Esophagus squamous epithelium (tissue), 5 donors: ENCODE measurements around the gene RC3H1. TPM values are rescaled to one million over a fixed set of nuclear protein-coding genes. Genes with fewer than 3 reads are reported as not detected.
"Not testable (repeated sequence)": the region's sequence is repeated elsewhere in the genome, so short reads cannot be mapped to it uniquely, and the experiment has no call there.

Source experiments
- DNase-seq: peaks from one replicate; lab custom pipeline; 2025; lab: John Stamatoyannopoulos, UW
- H3K27ac ChIP-seq, 4 donors: fragments of 200-600 bp; sonication (generic); one replicate each; pipeline ENCODE4 v1.5.1; 2016 to 2019; ENCODE audit warnings: mild to moderate bottlenecking in 1 of 4
- H3K27me3 ChIP-seq, 4 donors: fragments of 200-600 bp; sonication (generic); 1 replicate in 3 of 4; 2 replicates in 1 of 4; pipeline versions ENCODE4 v1.5.1 to v1.6.0; 2017 to 2021; ENCODE audit warnings: antibody characterized with exemption in 1 of 4
- H3K36me3 ChIP-seq, 3 donors: fragments of 200-600 bp; sonication (generic); one replicate each; pipeline ENCODE4 v1.5.1; 2016 to 2019
- H3K4me1 ChIP-seq, 3 donors: fragments of 200-600 bp; sonication (generic); one replicate each; pipeline ENCODE4 v1.5.1; 2017 to 2019
- H3K4me3 ChIP-seq, 4 donors: fragments of 200-600 bp; sonication (generic); 1 replicate in 3 of 4; 2 replicates in 1 of 4; pipeline ENCODE4 v1.5.1; 2016 to 2019; ENCODE audit warnings: mild to moderate bottlenecking in 2 of 4, moderate library complexity in 1 of 4
- H3K9me3 ChIP-seq, 3 donors: fragments of 200-600 bp; sonication (generic); one replicate each; pipeline ENCODE4 v1.5.1; 2016 to 2019
- POLR2A ChIP-seq, 4 donors: fragments of 450-650 bp; IDR thresholded peaks; one replicate each; pipeline ENCODE4 v1.6.1; 2017; ENCODE audit warnings: antibody characterized with exemption in 4 of 4, mild to moderate bottlenecking in 4 of 4, moderate library complexity in 3 of 4
- WGBS, 2 donors: methylation state at CpG; one replicate each; pipeline ENCODE4 v1.1.5; 2018; 5-methylcytosine and 5-hydroxymethylcytosine counted together
- intact Hi-C: fragments of 100-400 bp; cut with DNase I; formaldehyde crosslinking; loops from one replicate; pipeline ENCODE4 v1.15.0; 2022
- total RNA-seq, 4 donors: library from RNA; depleted of rRNA; stranded (reverse); fragments of >200 nt; gene quantifications; one replicate each; pipeline ENCODE4 v1.1.0, GENCODE V29; 2016
- TF ChIP-seq, protein P1 (sequence below), 6 experiments: fragments of 450-650 bp in 4 of 6; fragments of 200-600 bp in 2 of 6; sonication (generic) in 2 of 6; IDR thresholded peaks; one replicate each; pipeline ENCODE4 v1.5.1; 2016 to 2019; ENCODE audit warnings: antibody characterized with exemption in 6 of 6, mild to moderate bottlenecking in 4 of 6, moderate library complexity in 4 of 6
- donor health status: DM: yes; HTN: yes; CAD: no.

The RC3H1 gene
- total RNA-seq, 4 donors from 2014 or later: 19.6 to 31.9 (median 28.0) TPM

DNA sequence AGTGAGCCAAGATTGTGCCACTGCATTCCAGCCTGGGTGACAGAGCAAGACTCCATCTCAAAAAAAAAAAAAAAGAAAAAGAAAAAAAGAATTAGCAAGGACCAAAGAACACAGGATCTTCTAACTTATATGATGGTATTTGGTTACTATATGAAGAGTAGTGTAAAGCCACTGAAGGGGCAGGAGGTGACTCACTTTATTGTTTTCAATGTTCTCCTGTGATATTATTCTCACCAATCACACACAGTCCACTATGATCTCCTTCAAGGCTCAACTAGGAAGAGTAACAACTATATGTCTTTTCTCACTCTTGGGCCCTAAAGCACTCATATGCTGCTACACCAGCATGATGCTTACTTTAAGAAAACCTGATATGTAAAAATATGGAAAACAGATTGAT lies 26.7 kb downstream of the RC3H1 start:
- H3K4me1 ChIP-seq: peaks cover 0 to 24% (median 15%) of the 10 kb centered on the region in 3 donors
- H3K4me3 ChIP-seq: no peak overlapping the region
- DNase-seq: no peak
- H3K27me3 ChIP-seq: no peaks in the 10 kb centered on the region
- no peak overlapping the region for H3K27ac ChIP-seq
- TF ChIP-seq, protein P1, sequence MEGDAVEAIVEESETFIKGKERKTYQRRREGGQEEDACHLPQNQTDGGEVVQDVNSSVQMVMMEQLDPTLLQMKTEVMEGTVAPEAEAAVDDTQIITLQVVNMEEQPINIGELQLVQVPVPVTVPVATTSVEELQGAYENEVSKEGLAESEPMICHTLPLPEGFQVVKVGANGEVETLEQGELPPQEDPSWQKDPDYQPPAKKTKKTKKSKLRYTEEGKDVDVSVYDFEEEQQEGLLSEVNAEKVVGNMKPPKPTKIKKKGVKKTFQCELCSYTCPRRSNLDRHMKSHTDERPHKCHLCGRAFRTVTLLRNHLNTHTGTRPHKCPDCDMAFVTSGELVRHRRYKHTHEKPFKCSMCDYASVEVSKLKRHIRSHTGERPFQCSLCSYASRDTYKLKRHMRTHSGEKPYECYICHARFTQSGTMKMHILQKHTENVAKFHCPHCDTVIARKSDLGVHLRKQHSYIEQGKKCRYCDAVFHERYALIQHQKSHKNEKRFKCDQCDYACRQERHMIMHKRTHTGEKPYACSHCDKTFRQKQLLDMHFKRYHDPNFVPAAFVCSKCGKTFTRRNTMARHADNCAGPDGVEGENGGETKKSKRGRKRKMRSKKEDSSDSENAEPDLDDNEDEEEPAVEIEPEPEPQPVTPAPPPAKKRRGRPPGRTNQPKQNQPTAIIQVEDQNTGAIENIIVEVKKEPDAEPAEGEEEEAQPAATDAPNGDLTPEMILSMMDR (IDR thresholded peaks at IDR 0.05): no peak
- TF ChIP-seq POLR2A (IDR thresholded peaks at IDR 0.05): no peak
- no peaks in the 10 kb centered on the region for H3K9me3 ChIP-seq
- intact Hi-C loops: no loop called here
- peaks cover 0 to 71% (median 6%) of the 10 kb centered on the region in 3 donors for H3K36me3 ChIP-seq

DNA sequence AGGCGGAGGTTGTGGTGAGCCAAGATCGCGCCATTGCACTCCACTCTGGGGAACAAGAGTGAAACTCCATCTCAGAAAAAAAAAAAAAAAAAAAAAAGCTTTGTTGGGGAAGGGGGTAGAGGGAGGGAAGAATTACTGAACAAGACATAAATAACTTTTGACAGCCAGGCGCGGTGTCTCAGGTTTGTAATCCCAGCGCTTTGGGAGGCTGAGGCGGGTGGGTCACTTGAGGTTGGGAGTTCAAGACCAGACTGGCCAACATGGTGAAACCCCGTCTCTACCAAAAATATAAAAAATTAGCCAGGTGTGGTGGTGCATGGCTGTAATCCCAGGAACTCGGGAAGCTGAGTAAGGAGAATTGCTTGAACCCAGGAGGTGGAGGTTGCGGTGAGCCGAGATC lies 28.2 kb downstream of the RC3H1 start:
- H3K9me3 ChIP-seq, H3K27ac ChIP-seq, H3K4me3 ChIP-seq, intact Hi-C loops, DNase-seq, H3K27me3 ChIP-seq: not testable (repeated sequence)
- Histone ChIP-seq H3K36me3 (peaks cover 0 to 80% (median 10%) of the 10 kb centered on the region in 3 donors), H3K4me1 (peaks cover 0 to 20% (median 15%) of the 10 kb centered on the region in 3 donors)
- WGBS, 2 donors: 94 to 97% methylated on average over 8 to 10 of the region's 11 CpGs

DNA sequence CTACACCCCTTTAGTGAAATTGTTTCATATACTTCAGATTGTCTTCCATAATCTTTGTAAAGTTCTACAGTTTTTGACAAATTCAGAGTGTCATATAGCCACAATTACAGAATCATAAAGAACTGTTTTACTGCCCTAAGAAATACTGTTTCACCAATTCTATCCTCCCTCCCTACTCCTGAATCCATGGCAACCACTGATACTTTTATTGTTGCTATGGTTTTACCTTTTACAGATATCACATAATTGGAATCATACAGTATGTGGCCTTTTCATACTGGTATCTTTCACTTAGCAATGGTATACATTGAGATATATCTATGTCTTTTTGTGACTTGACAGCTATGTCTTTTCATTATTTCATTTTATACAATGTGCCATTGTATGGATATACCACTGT lies 34.1 kb downstream of the RC3H1 start:
- H3K36me3 ChIP-seq: peaks cover 0 to 90% (median 16%) of the 10 kb centered on the region in 3 donors
- no peaks in the 10 kb centered on the region for H3K4me1 ChIP-seq
- no peaks in the 10 kb centered on the region for H3K27me3 ChIP-seq
- no peak overlapping the region for H3K4me3 ChIP-seq
- no peak for TF ChIP-seq POLR2A (IDR thresholded peaks at IDR 0.05)
- TF ChIP-seq, protein P1 (IDR thresholded peaks at IDR 0.05): no peak
- H3K27ac ChIP-seq: no peak overlapping the region
- DNase-seq: no peak
- no peaks in the 10 kb centered on the region for H3K9me3 ChIP-seq
- intact Hi-C loops: no loop called here

DNA sequence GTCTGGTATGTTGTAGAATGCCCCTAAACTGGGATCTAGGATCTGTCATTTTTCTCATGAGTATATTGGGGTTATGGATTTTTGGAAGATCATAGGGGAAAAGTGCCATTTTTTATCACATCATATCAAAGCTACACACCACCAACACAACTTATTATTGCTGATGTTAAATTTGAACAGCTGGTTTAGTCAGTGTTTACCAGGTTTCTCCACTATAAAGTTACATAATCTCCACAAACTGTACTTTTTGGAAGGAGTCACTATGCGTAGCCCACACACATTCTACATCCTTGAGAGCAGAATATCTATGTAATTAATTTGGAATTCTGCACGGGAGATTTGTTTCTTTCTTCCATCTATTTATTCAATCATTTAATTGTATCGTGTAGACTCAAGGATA lies 35.2 kb downstream of the RC3H1 start:
- Histone ChIP-seq H3K4me3 (no peak overlapping the region), H3K27me3 (no peaks in the 10 kb centered on the region), H3K27ac (no peak overlapping the region), H3K36me3 (peaks cover 0 to 92% (median 20%) of the 10 kb centered on the region in 3 donors), H3K9me3 (no peaks in the 10 kb centered on the region), H3K4me1 (no peaks in the 10 kb centered on the region)
- no peak for DNase-seq
- WGBS, 2 donors: 77 to 88% methylated on average over 3 of the region's 3 CpGs
- intact Hi-C loops: no loop called here
- no peak for TF ChIP-seq POLR2A (IDR thresholded peaks at IDR 0.05)
- TF ChIP-seq, protein P1 (IDR thresholded peaks at IDR 0.05): no peak

DNA sequence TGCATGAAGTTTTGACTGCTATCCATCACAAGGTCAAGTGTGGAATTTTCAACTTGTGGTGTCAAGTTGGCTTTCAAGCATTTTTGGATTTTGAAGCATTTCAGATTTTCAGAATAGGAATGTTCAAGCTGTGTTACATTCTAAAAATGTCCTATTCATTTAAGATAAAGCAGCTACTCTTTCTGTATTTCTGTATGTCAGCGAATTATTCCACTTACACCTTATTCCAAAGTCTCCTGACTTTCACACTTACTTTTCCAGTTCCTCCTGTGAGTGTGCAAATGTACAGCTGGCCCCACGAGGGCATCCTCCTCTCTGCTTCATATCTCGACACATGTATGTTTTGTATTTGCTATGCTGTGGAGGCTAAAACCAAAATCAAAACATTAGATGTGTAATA lies 51.9 kb downstream of the RC3H1 start:
- Histone ChIP-seq H3K9me3 (no peaks in the 10 kb centered on the region), H3K4me3 (no peak overlapping the region), H3K27me3 (no peaks in the 10 kb centered on the region), H3K36me3 (peaks cover 0 to 100% (median 33%) of the 10 kb centered on the region in 3 donors), H3K4me1 (no peaks in the 10 kb centered on the region), H3K27ac (no peak overlapping the region)
- DNase-seq: no peak
- no peak for TF ChIP-seq POLR2A (IDR thresholded peaks at IDR 0.05)
- TF ChIP-seq, protein P1 (IDR thresholded peaks at IDR 0.05): no peak
- 87 to 88% methylated on average over 3 of the region's 3 CpGs for WGBS, 2 donors
- intact Hi-C loops: no loop called here

DNA sequence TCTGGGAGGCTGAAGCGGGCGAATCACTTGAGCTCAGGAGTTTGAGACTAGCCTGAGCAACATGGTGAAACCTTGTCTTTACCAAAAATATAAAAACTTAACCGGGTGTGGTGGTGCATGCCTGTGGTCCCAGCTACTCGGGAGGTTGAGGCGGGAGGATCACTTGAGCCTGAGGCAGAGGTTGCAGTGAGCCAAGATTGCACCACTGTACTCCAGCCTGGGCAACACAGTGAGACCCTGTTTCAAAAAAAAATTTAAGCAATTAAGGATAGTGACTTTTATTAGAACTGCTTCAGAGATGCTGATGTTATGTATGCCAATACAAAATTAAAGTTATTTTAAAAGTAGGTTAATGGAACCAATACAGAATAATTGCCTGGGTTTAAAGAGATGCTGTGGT lies 56.3 kb downstream of the RC3H1 start:
- H3K4me3 ChIP-seq, H3K27me3 ChIP-seq, H3K27ac ChIP-seq, intact Hi-C loops, H3K4me1 ChIP-seq, H3K9me3 ChIP-seq, DNase-seq: not testable (repeated sequence)
- 81 to 94% methylated on average over 5 of the region's 5 CpGs for WGBS, 2 donors
- H3K36me3 ChIP-seq: peaks cover 0 to 100% (median 32%) of the 10 kb centered on the region in 3 donors
